Activated CD4-positive, alpha-beta T cell treated with anti-CD3 and anti-CD28 coated beads for 1 hour (primary cell): ENCODE measurements around the gene ST7L.

Source experiments
- DNase-seq: peaks from one replicate; pipeline ENCODE4 v3.0.0-alpha.2; 2020

ST7L gene

GRCh38 chr1:112618114-112618720, 724 bp downstream of the ST7L start:
- DNase-seq: no peak

- no peak for DNase-seq
Observed at GRCh38 chr1:112614460-112615065, 4.4 kb downstream of the ST7L start.

- no peak for DNase-seq
Observed at GRCh38 chr1:112605633-112606327, 13.2 kb downstream of the ST7L start.

- DNase-seq: no peak
Observed at GRCh38 chr1:112603541-112603940, 15.4 kb downstream of the ST7L start.

- no peak for DNase-seq
Observed at GRCh38 chr1:112603012-112603411, 15.9 kb downstream of the ST7L start.

GRCh38 chr1:112599477-112599876, 19.5 kb downstream of the ST7L start:
- DNase-seq: no peak

GRCh38 chr1:112594208-112594876, 24.6 kb downstream of the ST7L start:
- DNase-seq: no peak

- DNase-seq: no peak
Observed at GRCh38 chr1:112589766-112590165, 29.2 kb downstream of the ST7L start.

GRCh38 chr1:112583366-112583765, 35.6 kb downstream of the ST7L start:
- DNase-seq: no peak

- DNase-seq: no peak
Observed at GRCh38 chr1:112581586-112582192, 37.3 kb downstream of the ST7L start.

- DNase-seq: no peak
Observed at GRCh38 chr1:112579801-112580510, 39.0 kb downstream of the ST7L start.

GRCh38 chr1:112576240-112576639, 42.7 kb downstream of the ST7L start:
- DNase-seq: no peak

GRCh38 chr1:112575154-112575804, 43.7 kb downstream of the ST7L start:
- DNase-seq: no peak

- DNase-seq: no peak
Observed at GRCh38 chr1:112565800-112566199, 53.1 kb downstream of the ST7L start.

- no peak for DNase-seq
Observed at GRCh38 chr1:112564081-112564480, 54.9 kb downstream of the ST7L start.

GRCh38 chr1:112563341-112563740, 55.6 kb downstream of the ST7L start:
- no peak for DNase-seq

- DNase-seq: no peak
Observed at GRCh38 chr1:112558634-112559033, 60.3 kb downstream of the ST7L start.

- no peak for DNase-seq
Observed at GRCh38 chr1:112557385-112557784, 61.6 kb downstream of the ST7L start.

- DNase-seq: no peak
Observed at GRCh38 chr1:112554411-112554810, 64.5 kb downstream of the ST7L start.

- DNase-seq: no peak
Observed at GRCh38 chr1:112549590-112549989, 69.4 kb downstream of the ST7L start.

GRCh38 chr1:112548547-112548946, 70.4 kb downstream of the ST7L start:
- no peak for DNase-seq

GRCh38 chr1:112546076-112546475, 72.9 kb downstream of the ST7L start:
- no peak for DNase-seq
